Neural cell (in vitro differentiated cells): Measurements from ENCODE around the gene KRT5. TPM values are rescaled to one million over a fixed set of nuclear protein-coding genes. Genes with fewer than 3 reads are reported as not detected.
"Not testable (repeated sequence)": the region's sequence is repeated elsewhere in the genome, so short reads cannot be mapped to it uniquely, and the experiment has no call there.

Experiments used
- H2AFZ ChIP-seq: fragments of 200-600, 300-800 bp; sonication (generic), shearing (Covaris generic); 2 replicates; pipeline ENCODE4 v1.6.0; 2014; ENCODE audit warnings: low read depth, mild to moderate bottlenecking, antibody characterized with exemption, low read length, moderate library complexity
- H3F3A ChIP-seq: fragments of 200-600 bp; shearing (Covaris generic); 2 replicates; pipeline ENCODE4 v1.6.1; 2016; ENCODE audit warnings: mild to moderate bottlenecking, moderate library complexity, mixed read lengths, antibody characterized with exemption, low read length; ENCODE audit not compliant: insufficient read depth, poor library complexity, severe bottlenecking
- H3K27ac ChIP-seq: fragments of 200-600, 300-800 bp; sonication (generic), shearing (Covaris generic); 2 replicates; pipeline ENCODE4 v1.5.1; 2014; ENCODE audit warnings: mild to moderate bottlenecking, low read length, moderate library complexity
- H3K27me3 ChIP-seq: fragments of 300-800, 200-600 bp; sonication (generic), shearing (Covaris generic); 2 replicates; pipeline ENCODE4 v1.6.0; 2014; ENCODE audit warnings: mild to moderate bottlenecking, low read depth, low read length, moderate library complexity; ENCODE audit not compliant: insufficient read depth
- H3K36me3 ChIP-seq: fragments of 300-800, 200-600 bp; sonication (generic), shearing (Covaris generic); 2 replicates; pipeline ENCODE4 v1.5.1; 2014; ENCODE audit warnings: mild to moderate bottlenecking, antibody characterized with exemption, low read length, moderate library complexity; ENCODE audit not compliant: insufficient read depth
- H3K4me2 ChIP-seq: fragments of 300-800, 200-600 bp; sonication (generic), shearing (Covaris generic); 2 replicates; pipeline ENCODE4 v1.6.0; 2014; ENCODE audit warnings: mild to moderate bottlenecking, low read length
- H3K4me3 ChIP-seq: fragments of 300-800, 200-600 bp; sonication (generic), shearing (Covaris generic); 2 replicates; pipeline ENCODE4 v1.5.1; 2014; ENCODE audit warnings: mild to moderate bottlenecking, low read length, moderate library complexity
- H3K79me2 ChIP-seq: fragments of 200-600 bp; shearing (Covaris generic); replicated peaks from 2 replicates; pipeline ENCODE4 v1.6.0; 2014; ENCODE audit warnings: mild to moderate bottlenecking, low read length, moderate library complexity; ENCODE audit not compliant: insufficient read depth
- H3K9ac ChIP-seq: fragments of 300-800, 200-600 bp; sonication (generic), shearing (Covaris generic); 2 replicates; pipeline ENCODE4 v1.6.1; 2016; ENCODE audit warnings: mild to moderate bottlenecking, low read length, mixed read lengths
- H3K9me2 ChIP-seq: fragments of 200-600 bp; shearing (Covaris generic); 2 replicates; pipeline ENCODE4 v1.6.1; 2016; ENCODE audit warnings: mild to moderate bottlenecking, low read length, mixed read lengths; ENCODE audit not compliant: insufficient read depth
- H3K9me3 ChIP-seq: fragments of 200-600, 300-800 bp; sonication (generic), shearing (Covaris generic); 2 replicates; pipeline ENCODE4 v1.6.1; 2016; ENCODE audit warnings: mild to moderate bottlenecking, mixed run types, low read length, moderate library complexity, mixed read lengths
- H4K20me1 ChIP-seq: fragments of 200-600 bp; shearing (Covaris generic); 2 replicates; pipeline ENCODE4 v1.6.1; 2016; ENCODE audit warnings: mild to moderate bottlenecking, mixed run types; ENCODE audit not compliant: insufficient read depth
- EP300 ChIP-seq: fragments of 450-650 bp; conservative IDR thresholded peaks from 2 replicates; pipeline ENCODE4 v1.6.1; 2014; ENCODE audit warnings: antibody characterized with exemption, mild to moderate bottlenecking, moderate library complexity; ENCODE audit not compliant: poor library complexity, severe bottlenecking
- EZH2 ChIP-seq: fragments of 200-600, 300-800 bp; shearing (Covaris generic), sonication (generic); IDR thresholded peaks from 2 replicates; pipeline ENCODE4 v1.6.1; 2014; ENCODE audit warnings: antibody characterized with exemption, low read length, borderline replicate concordance, mild to moderate bottlenecking; ENCODE audit not compliant: insufficient read depth, poor library complexity, severe bottlenecking
- MXI1 ChIP-seq: fragments of 450-650 bp; conservative IDR thresholded peaks from 2 replicates; pipeline ENCODE4 v1.6.1; 2014; ENCODE audit warnings: antibody characterized with exemption, mild to moderate bottlenecking; ENCODE audit not compliant: poor library complexity, severe bottlenecking
- POLR2AphosphoS5 ChIP-seq: IDR thresholded peaks from 2 replicates; pipeline ENCODE4 v1.6.1; 2012
- RAD21 ChIP-seq: fragments of 450-650 bp; conservative IDR thresholded peaks from 2 replicates; pipeline ENCODE4 v1.6.1; 2014; ENCODE audit warnings: antibody characterized with exemption, mild to moderate bottlenecking, moderate library complexity
- SMC3 ChIP-seq: fragments of 450-650 bp; conservative IDR thresholded peaks from 2 replicates; pipeline ENCODE4 v1.6.1; 2014; ENCODE audit warnings: antibody characterized with exemption, mild to moderate bottlenecking, moderate library complexity; ENCODE audit not compliant: poor library complexity
- TAF1 ChIP-seq: IDR thresholded peaks from 2 replicates; pipeline ENCODE4 v1.6.1; 2012; ENCODE audit warnings: low read depth
- polyA plus RNA-seq: library from polyadenylated mRNA; depleted of rRNA; stranded (reverse); fragments of >200 nt; gene quantifications from 2 replicates; pipeline ENCODE4 v1.2.3, GENCODE V29; 2014
- TF ChIP-seq, protein P1 (sequence below): fragments of 450-650 bp; IDR thresholded peaks from 2 replicates; pipeline ENCODE4 v1.5.1; 2014; ENCODE audit warnings: antibody characterized with exemption, mild to moderate bottlenecking, moderate library complexity; ENCODE audit not compliant: poor library complexity, severe bottlenecking
- TF ChIP-seq, protein P2 (sequence below): IDR thresholded peaks from 2 replicates; pipeline ENCODE4 v1.6.1; 2012; ENCODE audit warnings: borderline replicate concordance

KRT5 gene
- polyA plus RNA-seq, 1 donor from 2014 or later, result not detected

DNA sequence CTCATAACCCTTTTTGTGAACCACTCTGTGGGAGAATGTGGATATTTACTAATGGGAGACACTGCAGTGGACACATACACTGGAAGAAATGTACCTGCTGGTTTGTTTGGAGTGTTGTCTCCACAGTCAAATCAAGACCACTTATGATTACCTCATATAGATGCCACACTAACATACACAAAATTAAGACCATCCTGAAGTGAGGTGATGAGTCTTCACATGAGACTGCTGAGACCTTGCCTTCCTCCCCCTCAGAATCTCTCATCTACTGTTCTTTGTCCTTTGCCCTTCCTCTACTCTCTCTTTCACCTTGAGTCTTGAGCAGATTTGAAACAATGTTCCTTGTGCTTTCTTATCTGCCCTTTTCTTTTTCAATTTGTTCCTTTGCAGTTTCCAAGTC is 31.5 kb downstream of the KRT5 start:
- Histone ChIP-seq H3K27ac (no peak overlapping the region), H3K36me3 (no peaks in the 10 kb centered on the region), H3F3A (no peaks in the 10 kb centered on the region), H3K27me3 (no peaks in the 10 kb centered on the region), H2AFZ (no peak overlapping the region), H3K9me3 (peaks cover 6% of the 10 kb centered on the region), H3K4me2 (no peak overlapping the region), H3K4me3 (no peak overlapping the region), H3K9me2 (no peaks in the 10 kb centered on the region), H3K79me2 (no peaks in the 10 kb centered on the region), H4K20me1 (no peaks in the 10 kb centered on the region), H3K9ac (no peak overlapping the region)
- TF ChIP-seq EP300 (no peak), POLR2AphosphoS5 (no peak), SMC3 (no peak), RAD21 (no peak), MXI1 (no peak)

DNA sequence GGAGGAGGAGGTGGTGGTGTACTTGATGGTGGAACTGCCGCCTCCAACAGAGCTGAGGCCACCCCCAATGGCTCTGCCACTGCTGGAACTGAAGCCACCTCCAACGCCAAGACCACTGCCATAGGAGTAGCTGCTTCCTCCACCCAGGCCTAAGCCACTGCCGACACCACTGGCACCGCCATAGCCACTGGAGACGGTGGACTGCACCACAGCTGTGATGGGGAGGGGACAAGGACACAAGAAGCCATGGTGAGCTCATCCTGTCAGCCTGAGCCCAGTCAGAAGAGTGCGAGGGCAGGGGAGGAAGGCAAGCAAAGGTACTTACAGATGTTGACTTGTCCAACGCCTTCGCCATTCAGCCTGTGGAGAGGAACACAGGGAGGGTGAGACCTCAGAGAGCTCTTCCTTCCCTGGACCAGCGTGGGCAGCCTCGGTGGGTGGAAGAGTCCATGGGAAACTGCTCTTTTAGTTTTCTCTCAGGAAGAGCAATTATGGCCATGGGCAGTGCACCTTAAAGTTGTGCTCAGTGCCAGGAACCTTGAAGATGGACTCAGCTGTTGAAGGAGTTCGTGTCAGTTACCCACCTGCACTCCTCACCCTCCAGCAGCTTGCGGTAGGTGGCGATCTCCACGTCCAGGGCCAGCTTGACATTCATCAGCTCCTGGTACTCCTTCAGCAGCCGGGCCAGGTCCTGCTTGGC is 32.3 kb downstream of the KRT5 start:
- H3K4me2 ChIP-seq, H4K20me1 ChIP-seq, H3F3A ChIP-seq, H3K27ac ChIP-seq, H3K27me3 ChIP-seq, H3K36me3 ChIP-seq, H2AFZ ChIP-seq, H3K4me3 ChIP-seq, H3K9me2 ChIP-seq, H3K9ac ChIP-seq, H3K9me3 ChIP-seq, H3K79me2 ChIP-seq: not testable (repeated sequence)

DNA sequence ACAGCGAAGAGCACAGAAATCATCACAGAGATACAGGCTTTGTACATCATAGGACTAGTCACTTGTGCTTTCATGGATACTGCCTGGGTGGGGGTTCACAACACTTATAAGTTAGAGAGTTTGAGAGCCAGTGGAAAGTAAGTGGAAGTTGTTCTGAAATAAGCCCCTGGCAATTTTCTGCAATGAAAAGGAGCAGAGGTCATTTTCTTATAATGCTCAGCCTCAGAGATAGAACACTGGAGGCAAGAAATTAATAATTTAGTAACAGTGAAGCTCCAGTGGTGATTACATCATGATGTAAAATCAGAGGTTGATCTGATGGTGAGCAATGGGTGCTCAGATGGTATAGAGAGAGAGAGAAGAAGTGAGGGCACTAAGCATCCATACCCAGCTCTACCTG is 33.0 kb downstream of the KRT5 start:
- Histone ChIP-seq H3K9me2 (no peaks in the 10 kb centered on the region), H2AFZ (no peak overlapping the region), H3K4me2 (no peak overlapping the region), H4K20me1 (no peaks in the 10 kb centered on the region), H3K9me3 (peaks cover 6% of the 10 kb centered on the region), H3K27ac (no peak overlapping the region), H3K36me3 (no peaks in the 10 kb centered on the region), H3K4me3 (no peak overlapping the region), H3K9ac (no peak overlapping the region), H3K27me3 (no peaks in the 10 kb centered on the region), H3F3A (no peaks in the 10 kb centered on the region), H3K79me2 (no peaks in the 10 kb centered on the region)
- TF ChIP-seq EZH2 (no peak), POLR2AphosphoS5 (no peak), TAF1 (no peak)

DNA sequence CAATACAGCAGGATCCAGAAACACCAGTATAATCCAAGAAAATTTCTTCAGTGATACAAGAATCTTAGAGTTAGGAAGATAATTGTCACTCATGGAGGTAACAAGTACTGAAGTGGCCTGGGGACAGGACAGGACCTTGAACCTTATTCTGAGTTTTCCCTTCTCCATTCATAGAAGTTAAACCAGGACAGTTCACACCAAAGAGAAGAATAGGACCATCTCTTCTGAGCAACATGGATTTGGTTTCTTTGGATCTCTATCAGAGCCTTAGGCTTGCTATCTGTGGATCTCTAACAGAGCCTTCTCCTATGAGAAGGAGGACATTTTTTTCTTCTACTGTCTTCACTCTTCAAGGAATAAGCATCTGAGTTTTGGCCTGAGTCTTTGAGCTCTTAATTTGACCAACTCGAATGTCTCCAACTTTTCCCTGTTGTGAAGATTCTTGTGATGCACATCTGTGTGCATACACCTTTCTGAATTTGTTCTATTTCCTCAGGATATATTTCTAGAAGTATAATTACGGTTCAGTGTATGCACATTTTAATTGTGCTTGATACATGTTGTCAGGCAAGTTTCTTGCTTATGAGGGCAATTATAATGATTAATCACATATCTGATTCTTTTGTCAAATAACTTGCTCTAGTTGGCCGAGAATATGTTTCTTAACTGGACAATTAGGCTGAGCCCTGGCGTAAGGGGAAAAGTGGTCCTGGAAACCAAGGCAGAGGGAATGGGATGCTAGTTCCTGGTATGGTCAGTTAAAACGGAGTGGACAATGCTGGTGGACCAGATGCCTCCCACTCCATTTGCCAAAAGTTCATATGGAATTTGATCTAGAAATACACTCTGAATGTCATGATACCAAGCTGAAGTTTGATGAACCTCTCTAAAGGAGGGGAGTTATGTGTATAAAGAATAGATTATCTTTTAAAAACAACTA is 33.8 kb downstream of the KRT5 start:
- H3K36me3 ChIP-seq, result no peaks in the 10 kb centered on the region
- no peaks in the 10 kb centered on the region for H4K20me1 ChIP-seq
- no peak overlapping the region for H2AFZ ChIP-seq
- H3K4me3 ChIP-seq, result no peak overlapping the region
- H3K27me3 ChIP-seq, result no peaks in the 10 kb centered on the region
- no peak overlapping the region for H3K4me2 ChIP-seq
- peaks cover 6% of the 10 kb centered on the region for H3K9me3 ChIP-seq
- no peak overlapping the region for H3K27ac ChIP-seq
- TF ChIP-seq POLR2AphosphoS5 (no peak), EP300 (no peak), SMC3 (no peak), RAD21 (no peak), TAF1 (no peak), MXI1 (no peak), EZH2 (no peak)
- TF ChIP-seq, protein P1, sequence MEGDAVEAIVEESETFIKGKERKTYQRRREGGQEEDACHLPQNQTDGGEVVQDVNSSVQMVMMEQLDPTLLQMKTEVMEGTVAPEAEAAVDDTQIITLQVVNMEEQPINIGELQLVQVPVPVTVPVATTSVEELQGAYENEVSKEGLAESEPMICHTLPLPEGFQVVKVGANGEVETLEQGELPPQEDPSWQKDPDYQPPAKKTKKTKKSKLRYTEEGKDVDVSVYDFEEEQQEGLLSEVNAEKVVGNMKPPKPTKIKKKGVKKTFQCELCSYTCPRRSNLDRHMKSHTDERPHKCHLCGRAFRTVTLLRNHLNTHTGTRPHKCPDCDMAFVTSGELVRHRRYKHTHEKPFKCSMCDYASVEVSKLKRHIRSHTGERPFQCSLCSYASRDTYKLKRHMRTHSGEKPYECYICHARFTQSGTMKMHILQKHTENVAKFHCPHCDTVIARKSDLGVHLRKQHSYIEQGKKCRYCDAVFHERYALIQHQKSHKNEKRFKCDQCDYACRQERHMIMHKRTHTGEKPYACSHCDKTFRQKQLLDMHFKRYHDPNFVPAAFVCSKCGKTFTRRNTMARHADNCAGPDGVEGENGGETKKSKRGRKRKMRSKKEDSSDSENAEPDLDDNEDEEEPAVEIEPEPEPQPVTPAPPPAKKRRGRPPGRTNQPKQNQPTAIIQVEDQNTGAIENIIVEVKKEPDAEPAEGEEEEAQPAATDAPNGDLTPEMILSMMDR, result no peak
- TF ChIP-seq, protein P2, sequence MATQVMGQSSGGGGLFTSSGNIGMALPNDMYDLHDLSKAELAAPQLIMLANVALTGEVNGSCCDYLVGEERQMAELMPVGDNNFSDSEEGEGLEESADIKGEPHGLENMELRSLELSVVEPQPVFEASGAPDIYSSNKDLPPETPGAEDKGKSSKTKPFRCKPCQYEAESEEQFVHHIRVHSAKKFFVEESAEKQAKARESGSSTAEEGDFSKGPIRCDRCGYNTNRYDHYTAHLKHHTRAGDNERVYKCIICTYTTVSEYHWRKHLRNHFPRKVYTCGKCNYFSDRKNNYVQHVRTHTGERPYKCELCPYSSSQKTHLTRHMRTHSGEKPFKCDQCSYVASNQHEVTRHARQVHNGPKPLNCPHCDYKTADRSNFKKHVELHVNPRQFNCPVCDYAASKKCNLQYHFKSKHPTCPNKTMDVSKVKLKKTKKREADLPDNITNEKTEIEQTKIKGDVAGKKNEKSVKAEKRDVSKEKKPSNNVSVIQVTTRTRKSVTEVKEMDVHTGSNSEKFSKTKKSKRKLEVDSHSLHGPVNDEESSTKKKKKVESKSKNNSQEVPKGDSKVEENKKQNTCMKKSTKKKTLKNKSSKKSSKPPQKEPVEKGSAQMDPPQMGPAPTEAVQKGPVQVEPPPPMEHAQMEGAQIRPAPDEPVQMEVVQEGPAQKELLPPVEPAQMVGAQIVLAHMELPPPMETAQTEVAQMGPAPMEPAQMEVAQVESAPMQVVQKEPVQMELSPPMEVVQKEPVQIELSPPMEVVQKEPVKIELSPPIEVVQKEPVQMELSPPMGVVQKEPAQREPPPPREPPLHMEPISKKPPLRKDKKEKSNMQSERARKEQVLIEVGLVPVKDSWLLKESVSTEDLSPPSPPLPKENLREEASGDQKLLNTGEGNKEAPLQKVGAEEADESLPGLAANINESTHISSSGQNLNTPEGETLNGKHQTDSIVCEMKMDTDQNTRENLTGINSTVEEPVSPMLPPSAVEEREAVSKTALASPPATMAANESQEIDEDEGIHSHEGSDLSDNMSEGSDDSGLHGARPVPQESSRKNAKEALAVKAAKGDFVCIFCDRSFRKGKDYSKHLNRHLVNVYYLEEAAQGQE, result no peak
- no peaks in the 10 kb centered on the region for H3K9me2 ChIP-seq
- H3F3A ChIP-seq, result no peaks in the 10 kb centered on the region
- no peaks in the 10 kb centered on the region for H3K79me2 ChIP-seq
- no peak overlapping the region for H3K9ac ChIP-seq
